ENCODE results near the gene RNF223. TPM values are rescaled to one million over a fixed set of nuclear protein-coding genes. Genes with fewer than 3 reads are reported as not detected.

The RNF223 gene
- total and polyA plus RNA-seq, 2 of the 13 experiments (the other 11 are each of a cell fraction or from before 2014, with no cell fraction given), result 0.03 TPM; not detected in 1

DNA sequence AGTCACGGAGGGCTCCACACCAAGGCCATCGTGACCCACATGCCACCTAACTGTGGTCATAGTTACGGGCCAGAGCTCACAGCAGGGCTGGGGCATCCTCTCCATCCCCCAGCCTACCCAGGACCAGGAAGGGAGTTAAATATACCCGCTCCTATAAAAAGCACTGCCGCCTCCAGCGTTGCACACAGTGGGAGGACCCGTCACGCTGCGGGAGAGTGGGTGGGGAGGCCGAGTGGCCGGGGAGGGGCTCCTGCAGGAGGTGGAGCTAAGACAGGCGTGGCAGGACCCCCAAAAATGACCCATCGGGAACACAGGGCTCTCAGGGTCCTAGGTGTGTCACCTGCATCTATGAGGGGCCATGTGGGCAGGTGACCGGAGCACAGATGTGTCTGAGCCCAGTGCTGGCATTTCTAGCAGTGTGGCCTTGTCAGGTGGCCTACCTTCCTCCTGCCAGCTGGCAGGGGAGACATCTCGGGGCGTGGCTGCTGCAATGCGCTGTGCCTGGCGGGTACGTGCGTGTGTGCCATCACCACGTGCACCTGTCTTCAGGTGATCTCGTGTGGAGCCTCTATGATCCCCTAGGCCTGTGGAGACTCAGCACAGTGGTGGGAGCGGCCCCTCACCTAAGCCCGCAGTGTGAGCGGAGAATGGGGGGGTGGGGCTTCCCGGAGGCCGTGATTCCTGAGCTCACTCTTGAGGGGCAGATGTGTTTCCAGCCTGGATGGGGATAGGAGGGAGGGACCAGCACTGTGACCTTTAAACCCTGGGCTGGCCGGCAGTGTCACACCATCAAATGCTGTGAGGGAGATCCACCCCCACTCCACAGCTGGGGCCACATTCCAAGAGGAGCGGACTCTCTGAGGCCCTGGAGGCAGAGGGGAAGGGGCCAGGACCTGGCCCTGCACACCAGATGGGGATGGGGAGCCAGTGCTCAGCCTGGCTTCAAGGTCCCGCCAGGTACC, 36.5 kb downstream of the RNF223 start (continued):
- TF ChIP-seq, protein P1, sequence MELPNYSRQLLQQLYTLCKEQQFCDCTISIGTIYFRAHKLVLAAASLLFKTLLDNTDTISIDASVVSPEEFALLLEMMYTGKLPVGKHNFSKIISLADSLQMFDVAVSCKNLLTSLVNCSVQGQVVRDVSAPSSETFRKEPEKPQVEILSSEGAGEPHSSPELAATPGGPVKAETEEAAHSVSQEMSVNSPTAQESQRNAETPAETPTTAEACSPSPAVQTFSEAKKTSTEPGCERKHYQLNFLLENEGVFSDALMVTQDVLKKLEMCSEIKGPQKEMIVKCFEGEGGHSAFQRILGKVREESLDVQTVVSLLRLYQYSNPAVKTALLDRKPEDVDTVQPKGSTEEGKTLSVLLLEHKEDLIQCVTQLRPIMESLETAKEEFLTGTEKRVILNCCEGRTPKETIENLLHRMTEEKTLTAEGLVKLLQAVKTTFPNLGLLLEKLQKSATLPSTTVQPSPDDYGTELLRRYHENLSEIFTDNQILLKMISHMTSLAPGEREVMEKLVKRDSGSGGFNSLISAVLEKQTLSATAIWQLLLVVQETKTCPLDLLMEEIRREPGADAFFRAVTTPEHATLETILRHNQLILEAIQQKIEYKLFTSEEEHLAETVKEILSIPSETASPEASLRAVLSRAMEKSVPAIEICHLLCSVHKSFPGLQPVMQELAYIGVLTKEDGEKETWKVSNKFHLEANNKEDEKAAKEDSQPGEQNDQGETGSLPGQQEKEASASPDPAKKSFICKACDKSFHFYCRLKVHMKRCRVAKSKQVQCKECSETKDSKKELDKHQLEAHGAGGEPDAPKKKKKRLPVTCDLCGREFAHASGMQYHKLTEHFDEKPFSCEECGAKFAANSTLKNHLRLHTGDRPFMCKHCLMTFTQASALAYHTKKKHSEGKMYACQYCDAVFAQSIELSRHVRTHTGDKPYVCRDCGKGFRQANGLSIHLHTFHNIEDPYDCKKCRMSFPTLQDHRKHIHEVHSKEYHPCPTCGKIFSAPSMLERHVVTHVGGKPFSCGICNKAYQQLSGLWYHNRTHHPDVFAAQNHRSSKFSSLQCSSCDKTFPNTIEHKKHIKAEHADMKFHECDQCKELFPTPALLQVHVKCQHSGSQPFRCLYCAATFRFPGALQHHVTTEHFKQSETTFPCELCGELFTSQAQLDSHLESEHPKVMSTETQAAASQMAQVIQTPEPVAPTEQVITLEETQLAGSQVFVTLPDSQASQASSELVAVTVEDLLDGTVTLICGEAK (IDR thresholded peaks at IDR 0.05), result no peak
- TF ChIP-seq, protein P1 (CRISPR knock-in tag; IDR thresholded peaks at IDR 0.05), result no peak
- TF ChIP-seq, protein P2, sequence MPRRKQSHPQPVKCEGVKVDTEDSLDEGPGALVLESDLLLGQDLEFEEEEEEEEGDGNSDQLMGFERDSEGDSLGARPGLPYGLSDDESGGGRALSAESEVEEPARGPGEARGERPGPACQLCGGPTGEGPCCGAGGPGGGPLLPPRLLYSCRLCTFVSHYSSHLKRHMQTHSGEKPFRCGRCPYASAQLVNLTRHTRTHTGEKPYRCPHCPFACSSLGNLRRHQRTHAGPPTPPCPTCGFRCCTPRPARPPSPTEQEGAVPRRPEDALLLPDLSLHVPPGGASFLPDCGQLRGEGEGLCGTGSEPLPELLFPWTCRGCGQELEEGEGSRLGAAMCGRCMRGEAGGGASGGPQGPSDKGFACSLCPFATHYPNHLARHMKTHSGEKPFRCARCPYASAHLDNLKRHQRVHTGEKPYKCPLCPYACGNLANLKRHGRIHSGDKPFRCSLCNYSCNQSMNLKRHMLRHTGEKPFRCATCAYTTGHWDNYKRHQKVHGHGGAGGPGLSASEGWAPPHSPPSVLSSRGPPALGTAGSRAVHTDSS (CRISPR knock-in tag; conservative IDR thresholded peaks at IDR 0.05), result no peak
- TF ChIP-seq GATAD2A (CRISPR knock-in tag; IDR thresholded peaks at IDR 0.05) (peak; percentile 46; the same call in 1 of the 2 replicates), TEAD3 (CRISPR knock-in tag; optimal IDR thresholded peaks at IDR 0.05; ENCODE audit: borderline replicate concordance) (peak; percentile 94), ZSCAN25 (CRISPR knock-in tag; IDR thresholded peaks at IDR 0.05) (0 out of 2 replicates have a peak, but pooled peaks have one; percentile 43), NKX3-1 (CRISPR knock-in tag; IDR thresholded peaks at IDR 0.05) (no peak), TARDBP (CRISPR knock-in tag; IDR thresholded peaks at IDR 0.05) (peak; percentile 72; the same call in 1 of the 2 replicates), ETV6 (CRISPR knock-in tag; conservative IDR thresholded peaks at IDR 0.05) (no peak), TAF15 (IDR thresholded peaks at IDR 0.05; ENCODE audit: low read depth, low read length, poor library complexity, severe bottlenecking) (no peak), ZFP36 (IDR thresholded peaks at IDR 0.05; ENCODE audit: borderline replicate concordance, low read depth, low read length, partially characterized antibody) (no peak), KDM3A (CRISPR knock-in tag; IDR thresholded peaks at IDR 0.05; ENCODE audit: low read depth) (no peak), MTA1 (CRISPR knock-in tag; IDR thresholded peaks at IDR 0.05; ENCODE audit: borderline replicate concordance) (peak; percentile 54; the same call in 1 of the 2 replicates), SP4 (CRISPR knock-in tag; IDR thresholded peaks at IDR 0.05) (peak; percentile 22; the same call in 1 of the 2 replicates)
- TF ChIP-seq, protein P3, sequence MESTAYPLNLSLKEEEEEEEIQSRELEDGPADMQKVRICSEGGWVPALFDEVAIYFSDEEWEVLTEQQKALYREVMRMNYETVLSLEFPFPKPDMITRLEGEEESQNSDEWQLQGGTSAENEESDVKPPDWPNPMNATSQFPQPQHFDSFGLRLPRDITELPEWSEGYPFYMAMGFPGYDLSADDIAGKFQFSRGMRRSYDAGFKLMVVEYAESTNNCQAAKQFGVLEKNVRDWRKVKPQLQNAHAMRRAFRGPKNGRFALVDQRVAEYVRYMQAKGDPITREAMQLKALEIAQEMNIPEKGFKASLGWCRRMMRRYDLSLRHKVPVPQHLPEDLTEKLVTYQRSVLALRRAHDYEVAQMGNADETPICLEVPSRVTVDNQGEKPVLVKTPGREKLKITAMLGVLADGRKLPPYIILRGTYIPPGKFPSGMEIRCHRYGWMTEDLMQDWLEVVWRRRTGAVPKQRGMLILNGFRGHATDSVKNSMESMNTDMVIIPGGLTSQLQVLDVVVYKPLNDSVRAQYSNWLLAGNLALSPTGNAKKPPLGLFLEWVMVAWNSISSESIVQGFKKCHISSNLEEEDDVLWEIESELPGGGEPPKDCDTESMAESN (CRISPR knock-in tag; conservative IDR thresholded peaks at IDR 0.05), result no peak

Data from HepG2 (cell line).